Measurements from ENCODE around the gene ENTPD2. TPM values are rescaled to one million over a fixed set of nuclear protein-coding genes. Genes with fewer than 3 reads are reported as not detected.

Gene ENTPD2
- polyA plus RNA-seq, 1 experiment: not detected

DNA sequence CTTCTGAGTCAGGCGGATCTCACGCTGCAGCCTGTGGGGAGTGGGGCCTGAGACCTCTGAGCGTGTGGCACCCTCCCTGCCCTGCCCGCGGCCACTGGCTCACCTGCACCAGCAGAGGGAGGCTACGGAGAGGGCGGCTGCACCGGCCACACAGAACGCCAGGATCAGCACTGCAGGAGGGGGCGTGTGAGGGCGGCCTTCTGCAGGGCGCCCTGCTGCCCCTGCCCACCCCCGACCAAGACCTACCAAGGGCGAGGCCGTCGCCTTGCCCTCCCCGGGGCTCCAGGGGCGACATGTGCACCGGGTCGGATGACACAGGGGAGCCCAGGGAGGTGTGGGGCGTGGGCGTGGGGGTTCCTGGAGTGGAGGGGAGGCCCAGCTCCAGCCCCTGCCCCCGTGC is 13.3 kb downstream of the ENTPD2 start:
- CTCF ChIA-PET: no interaction called here
- no peak overlapping the region for H3K4me3 ChIP-seq (ENCODE audit: low read depth, low read length)
- H3K9me3 ChIP-seq (ENCODE audit: control insufficient read depth, insufficient read depth, low read length): no peaks in the 10 kb centered on the region; the same call in 1 of the 2 replicates
- no peaks in the 10 kb centered on the region for H3K27me3 ChIP-seq (ENCODE audit: control insufficient read depth, insufficient read depth, low read length)
- no peak for TF ChIP-seq CTCF (IDR thresholded peaks at IDR 0.05; ENCODE audit: low read depth, low read length)
- POLR2A ChIA-PET: no interaction called here
- no peak for DNase-seq (ENCODE audit: low read depth, low spot score)
- H3K27ac ChIP-seq (ENCODE audit: low read depth, low read length): no peak overlapping the region

GRCh38 chr9:137039611-137040366 is 14.1 kb downstream of the ENTPD2 start:
- CTCF ChIA-PET: interaction anchor here (1.0 to 1.3 kb wide), 2 partner anchors 10 to 24 kb away, joined by 3 to 8 read pairs; no protein-coding TSS in a partner anchor
- POLR2A ChIA-PET: no interaction called here
- TF ChIP-seq CTCF (IDR thresholded peaks at IDR 0.05; ENCODE audit: low read depth, low read length): no peak
- no peaks in the 10 kb centered on the region for H3K27me3 ChIP-seq (ENCODE audit: control insufficient read depth, insufficient read depth, low read length)
- H3K9me3 ChIP-seq (ENCODE audit: control insufficient read depth, insufficient read depth, low read length): no peaks in the 10 kb centered on the region; the same call in 1 of the 2 replicates
- no peak overlapping the region for H3K4me3 ChIP-seq (ENCODE audit: low read depth, low read length)
- DNase-seq (ENCODE audit: low read depth, low spot score): no peak
- no peak overlapping the region for H3K27ac ChIP-seq (ENCODE audit: low read depth, low read length)

DNA sequence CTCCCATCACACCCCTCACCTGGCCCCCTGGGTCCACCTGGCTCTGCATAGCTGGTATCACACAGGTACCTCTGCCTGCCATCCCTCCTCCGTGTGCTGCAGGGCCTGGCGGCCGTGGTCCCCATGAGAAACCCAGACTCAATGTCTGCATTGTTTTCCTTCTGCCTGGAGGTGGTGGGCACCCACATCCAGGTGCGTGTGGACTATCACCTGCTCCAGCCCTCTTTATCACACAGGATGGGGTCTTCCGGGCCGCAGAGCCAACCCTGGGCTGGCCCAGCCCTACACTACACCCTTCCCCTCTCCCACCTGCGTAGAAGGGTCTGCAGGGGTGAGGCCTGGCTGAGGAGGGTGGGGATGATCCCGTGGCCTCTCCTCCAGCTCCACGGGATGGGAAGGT is 14.9 kb downstream of the ENTPD2 start:
- no peak for DNase-seq (ENCODE audit: low read depth, low spot score)
- Histone ChIP-seq H3K4me3 (ENCODE audit: low read depth, low read length) (no peak overlapping the region), H3K9me3 (ENCODE audit: control insufficient read depth, insufficient read depth, low read length) (no peaks in the 10 kb centered on the region; the same call in 1 of the 2 replicates), H3K27me3 (ENCODE audit: control insufficient read depth, insufficient read depth, low read length) (no peaks in the 10 kb centered on the region), H3K27ac (ENCODE audit: low read depth, low read length) (no peak overlapping the region)
- CTCF ChIA-PET: interaction anchor here (1.3 kb wide), 1 partner anchor 25 kb away, joined by 3 read pairs; no protein-coding TSS in a partner anchor
- TF ChIP-seq CTCF (IDR thresholded peaks at IDR 0.05; ENCODE audit: low read depth, low read length): no peak
- POLR2A ChIA-PET: no interaction called here

DNA sequence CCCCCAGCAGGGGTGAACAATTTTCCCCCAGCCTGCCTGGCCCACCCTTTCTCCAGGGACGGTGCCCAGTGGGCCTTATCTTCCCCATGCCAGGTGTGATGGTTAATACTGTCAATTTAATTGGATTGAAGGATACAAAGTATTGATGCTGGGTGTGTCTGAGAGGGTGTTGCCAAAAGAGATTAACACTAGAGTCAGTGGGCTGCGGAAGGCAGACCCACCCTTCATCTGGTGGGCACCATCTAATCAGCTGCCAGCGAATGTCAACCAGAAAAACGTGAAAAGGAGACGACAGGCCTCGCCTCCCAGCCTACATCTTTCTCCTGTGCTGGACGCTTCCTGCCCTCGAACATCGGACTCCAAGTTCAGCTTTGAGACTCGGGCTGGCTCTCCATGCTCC is 16.4 kb downstream of the ENTPD2 start:
- no peak for DNase-seq (ENCODE audit: low read depth, low spot score)
- H3K27ac ChIP-seq (ENCODE audit: low read depth, low read length): no peak overlapping the region
- H3K27me3 ChIP-seq (ENCODE audit: control insufficient read depth, insufficient read depth, low read length): no peaks in the 10 kb centered on the region
- no peak for TF ChIP-seq CTCF (IDR thresholded peaks at IDR 0.05; ENCODE audit: low read depth, low read length)
- ChIA-PET POLR2A (no interaction called here), CTCF (interaction anchor here (0.6 to 5.1 kb wide), 3 partner anchors 33 to 250 kb away, joined by 3 to 105 read pairs (median 31); partner anchors contain the start of gene SAPCD2)
- no peaks in the 10 kb centered on the region; the same call in 1 of the 2 replicates for H3K9me3 ChIP-seq (ENCODE audit: control insufficient read depth, insufficient read depth, low read length)
- no peak overlapping the region for H3K4me3 ChIP-seq (ENCODE audit: low read depth, low read length)

GRCh38 chr9:137037035-137037434 is 16.8 kb downstream of the ENTPD2 start:
- no peak overlapping the region for H3K4me3 ChIP-seq (ENCODE audit: low read depth, low read length)
- no peaks in the 10 kb centered on the region for H3K27me3 ChIP-seq (ENCODE audit: control insufficient read depth, insufficient read depth, low read length)
- no peak overlapping the region for H3K27ac ChIP-seq (ENCODE audit: low read depth, low read length)
- H3K9me3 ChIP-seq (ENCODE audit: control insufficient read depth, insufficient read depth, low read length): no peaks in the 10 kb centered on the region; the same call in 1 of the 2 replicates
- ChIA-PET CTCF (interaction anchor here (3.7 to 5.1 kb wide), 2 partner anchors 90 to 250 kb away, joined by 31 to 105 read pairs; no protein-coding TSS in a partner anchor), POLR2A (no interaction called here)
- DNase-seq (ENCODE audit: low read depth, low spot score): no peak
- TF ChIP-seq CTCF (IDR thresholded peaks at IDR 0.05; ENCODE audit: low read depth, low read length): no peak

Data from AG04450 (cell line).